H1 (cell line): ENCODE results near the gene HHAT. TPM values are rescaled to one million over a fixed set of nuclear protein-coding genes. Genes with fewer than 3 reads are reported as not detected.

ENCODE experiments used
- ATF2 ChIP-seq: IDR thresholded peaks from 2 replicates; pipeline ENCODE4 v1.6.1; 2012; ENCODE audit warnings: low read length, inconsistent platforms
- BACH1 ChIP-seq: IDR thresholded peaks from 2 replicates; pipeline ENCODE4 v1.6.1; 2012; ENCODE audit warnings: low read length, improper control_type of control experiment
- CBX8 ChIP-seq: fragments of 300-800, 300-1000 bp; sonication (generic); IDR thresholded peaks from 2 replicates; pipeline ENCODE4 v1.7.1; 2016; ENCODE audit warnings: low read depth, low read length, borderline replicate concordance
- CHD1 ChIP-seq: IDR thresholded peaks from 2 replicates; pipeline ENCODE4 v1.6.1; 2012; ENCODE audit warnings: low read depth, low read length, improper control_type of control experiment
- CTCF ChIP-seq, 3 experiments: IDR thresholded peaks; 1 replicate in 2 of 3; 2 replicates in 1 of 3; pipeline versions ENCODE4 v1.5.1 to v1.6.1; 2011; ENCODE audit warnings: low read length in 3 of 3, mild to moderate bottlenecking in 3 of 3, inconsistent platforms in 2 of 3, low read depth in 1 of 3, moderate library complexity in 1 of 3; ENCODE audit not compliant: insufficient read depth in 1 of 3; ENCODE audit errors: control extremely low read depth in 1 of 3
- GABPA ChIP-seq: IDR thresholded peaks from 2 replicates; pipeline ENCODE4 v1.6.1; 2011; ENCODE audit warnings: mild to moderate bottlenecking, low read length, moderate library complexity, borderline replicate concordance; ENCODE audit not compliant: insufficient read depth
- GTF2F1 ChIP-seq: IDR thresholded peaks from 2 replicates; pipeline ENCODE4 v1.6.1; 2012; ENCODE audit warnings: low read depth, low read length, improper control_type of control experiment, borderline replicate concordance
- JUND ChIP-seq: IDR thresholded peaks from 2 replicates; pipeline ENCODE4 v1.6.1; 2011; ENCODE audit warnings: mild to moderate bottlenecking, improper control_type of control experiment, low read length
- KDM1A ChIP-seq: fragments of 200-600, 300-600 bp; sonication (generic); IDR thresholded peaks from 2 replicates; pipeline ENCODE4 v1.7.1; 2016; ENCODE audit warnings: mild to moderate bottlenecking, low read length, borderline replicate concordance
- MAFK ChIP-seq: IDR thresholded peaks from 2 replicates; pipeline ENCODE4 v1.6.1; 2012; ENCODE audit warnings: low read depth, mild to moderate bottlenecking, improper control_type of control experiment, low read length
- NANOG ChIP-seq: IDR thresholded peaks from 2 replicates; pipeline ENCODE4 v1.6.1; 2011; ENCODE audit warnings: low read length, low read depth, mild to moderate bottlenecking, inconsistent platforms; ENCODE audit not compliant: insufficient read depth, poor library complexity, severe bottlenecking
- PHF8 ChIP-seq: fragments of 200-600 bp; sonication (generic); conservative IDR thresholded peaks from 2 replicates; pipeline ENCODE4 v1.7.1; 2012; ENCODE audit warnings: low read depth, mild to moderate bottlenecking, inconsistent platforms, low read length, moderate library complexity
- POU5F1 ChIP-seq: IDR thresholded peaks from 2 replicates; pipeline ENCODE4 v1.6.1; 2011; ENCODE audit warnings: low read depth, mild to moderate bottlenecking, low read length, moderate library complexity
- RXRA ChIP-seq: IDR thresholded peaks from 2 replicates; pipeline ENCODE4 v1.6.1; 2011; ENCODE audit warnings: low read depth, mild to moderate bottlenecking, low read length, moderate library complexity; ENCODE audit not compliant: insufficient read depth
- SAP30 ChIP-seq: fragments of 300-600 bp; sonication (generic); IDR thresholded peaks from 2 replicates; pipeline ENCODE4 v1.7.1; 2012; ENCODE audit warnings: low read length, moderate library complexity, mild to moderate bottlenecking, inconsistent platforms; ENCODE audit not compliant: insufficient read depth, insufficient replicate concordance
- SIRT6 ChIP-seq: IDR thresholded peaks from one replicate; pipeline ENCODE4 v1.7.1; 2012; ENCODE audit warnings: low read length, inconsistent platforms
- SP4 ChIP-seq: IDR thresholded peaks from 2 replicates; pipeline ENCODE4 v1.6.1; 2012; ENCODE audit warnings: low read length, inconsistent platforms
- SUZ12 ChIP-seq: fragments of 200-600 bp; sonication (generic); IDR thresholded peaks from 2 replicates; pipeline ENCODE4 v1.6.1; 2012; ENCODE audit warnings: mild to moderate bottlenecking, inconsistent platforms, low read length, moderate library complexity, mixed read lengths
- TEAD4 ChIP-seq: IDR thresholded peaks from 2 replicates; pipeline ENCODE4 v1.6.1; 2012; ENCODE audit warnings: low read depth, low read length, inconsistent platforms, mixed read lengths
- YY1 ChIP-seq: IDR thresholded peaks from 2 replicates; pipeline ENCODE4 v1.6.1; 2011; ENCODE audit warnings: low read depth, mild to moderate bottlenecking, low read length
- polyA plus RNA-seq, 7 experiments: library from polyadenylated mRNA; depleted of rRNA in 3 of 7; stranded (reverse) in 5 of 7; unstranded in 2 of 7; fragments of >200 nt in 5 of 7; fragments of 200-250 nt in 2 of 7; gene quantifications; 1 replicate in 5 of 7; 2 replicates in 1 of 7; 4 replicates in 1 of 7; pipeline versions ENCODE4 v1.2.1 to v1.2.3, GENCODE V29; 2011 to 2013; ENCODE audit warnings: missing spikeins in 2 of 7, mixed read lengths in 2 of 7
- total RNA-seq: library from RNA; stranded (reverse); fragmentation: NEBNext Ultra II Directional; extraction: Animal tissue kit (Norgen Biotek cat#: 25700); gene quantifications from 2 replicates; pipeline ENCODE4 v1.2.1, GENCODE V29; 2021

Gene HHAT
- total and polyA plus RNA-seq, 2 of the 8 experiments (the other 6 are each of a cell fraction or from before 2014, with no cell fraction given): 0.15 to 0.51 TPM

DNA sequence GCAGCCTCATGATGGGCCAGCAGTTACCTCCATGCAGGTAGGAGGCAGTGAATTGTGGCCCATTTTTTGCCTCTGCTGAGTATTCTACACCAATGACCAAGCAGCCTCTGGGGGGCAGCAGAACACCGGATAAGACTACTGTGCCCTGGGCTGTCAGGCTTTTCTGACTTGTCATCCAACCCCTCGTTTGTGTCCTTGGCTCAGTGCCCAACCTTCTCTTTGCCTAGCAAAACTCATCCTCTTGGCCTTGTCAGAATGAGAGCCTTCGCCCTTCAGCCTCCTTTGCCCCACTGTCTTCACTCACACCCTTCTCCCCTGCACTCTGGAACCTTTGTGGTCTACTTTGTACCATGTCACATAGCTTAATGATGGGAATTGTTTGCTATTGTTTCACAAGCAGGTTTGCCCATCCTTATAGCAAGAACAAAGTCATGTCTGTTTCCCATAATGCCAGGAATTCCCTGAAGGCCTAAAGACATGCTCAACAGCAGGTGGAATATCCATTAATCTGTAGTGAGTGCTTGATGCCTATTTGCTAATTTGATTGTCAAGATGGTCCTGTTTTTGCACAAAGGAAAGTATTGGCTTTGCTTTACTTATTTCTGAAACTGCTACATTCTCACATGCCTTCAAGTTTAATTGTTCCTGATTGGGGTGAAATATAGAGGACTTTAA is 255.9 kb downstream of the HHAT start (continued):
- TF ChIP-seq SAP30 (no peak), NANOG (no peak), TEAD4 (no peak), GABPA (no peak), SUZ12 (no peak), RXRA (0 out of 2 replicates have a peak, but pooled peaks have one; percentile 67), SP4 (no peak), YY1 (0 out of 2 replicates have a peak, but pooled peaks have one; percentile 30), PHF8 (no peak), ATF2 (no peak), KDM1A (no peak), JUND (peak; percentile 6; the same call in 1 of the 2 replicates), CTCF (IDR thresholded peaks at IDR 0.05; ENCODE audit: control extremely low read depth in 1 of 3, insufficient read depth in 1 of 3, low read depth in 1 of 3, low read length in 3 of 3) (peak; percentile 64 to 95 (median 90)), SIRT6 (no peak), POU5F1 (no peak), CHD1 (no peak), GTF2F1 (no peak), CBX8 (no peak), MAFK (peak; percentile 62; the same call in 1 of the 2 replicates), BACH1 (peak; percentile 24; the same call in 1 of the 2 replicates)
